HG02885 (cell line): ENCODE measurements around the gene ABHD1.
A peak's percentile ranks its signal among the peaks of the same experiment; 100 is the strongest.

ENCODE experiments used
- ATAC-seq: cut with Tn5 transposase; IDR thresholded peaks from one replicate; pipeline ENCODE4 v1.9.1; 2021; ENCODE audit warnings: mild to moderate bottlenecking; ENCODE audit not compliant: unreplicated experiment, poor library complexity

The ABHD1 gene

GRCh38 chr2:27133905-27134780 lies 10.5 kb downstream of the ABHD1 start, which contains the start of gene PREB:
Gene PREB (minus strand): TSS chr2:27134636. CDS start chr2:27134421, 215 bp downstream.
- peak; percentile 91 for ATAC-seq

GRCh38 chr2:27134781-27135477 lies 11.3 kb downstream of the ABHD1 start:
- ATAC-seq: no peak

- ATAC-seq: no peak
Observed at GRCh38 chr2:27135478-27135955, 11.9 kb downstream of the ABHD1 start.

GRCh38 chr2:27136751-27137150 lies 13.1 kb downstream of the ABHD1 start:
- no peak for ATAC-seq

GRCh38 chr2:27137322-27137935 lies 13.8 kb downstream of the ABHD1 start:
- ATAC-seq: no peak

GRCh38 chr2:27138111-27138510 lies 14.5 kb downstream of the ABHD1 start:
- no peak for ATAC-seq

- ATAC-seq: no peak
Observed at GRCh38 chr2:27139310-27139709, 15.7 kb downstream of the ABHD1 start, which contains the start of gene PRR30. Gene PRR30 (minus strand): TSS chr2:27139410. CDS start chr2:27138329, 1,081 bp downstream.

- no peak for ATAC-seq
Observed at GRCh38 chr2:27143285-27143684, 19.7 kb downstream of the ABHD1 start.

- no peak for ATAC-seq
Observed at GRCh38 chr2:27145682-27146081, 22.1 kb downstream of the ABHD1 start.

GRCh38 chr2:27147935-27148334 lies 24.3 kb downstream of the ABHD1 start:
- ATAC-seq: no peak

GRCh38 chr2:27148801-27149439 lies 25.3 kb downstream of the ABHD1 start, which contains the start of gene TCF23:
Gene TCF23 (plus strand): TSS chr2:27149004. CDS start chr2:27149134, 130 bp downstream.
- ATAC-seq: no peak

GRCh38 chr2:27149570-27150405 lies 26.2 kb downstream of the ABHD1 start:
- no peak for ATAC-seq

GRCh38 chr2:27150639-27151230 lies 27.1 kb downstream of the ABHD1 start:
- ATAC-seq: no peak

- ATAC-seq: no peak
Observed at GRCh38 chr2:27152102-27152795, 28.6 kb downstream of the ABHD1 start.

GRCh38 chr2:27152796-27153464 lies 29.3 kb downstream of the ABHD1 start:
- ATAC-seq: no peak

GRCh38 chr2:27154488-27154887 lies 30.9 kb downstream of the ABHD1 start:
- ATAC-seq: no peak

GRCh38 chr2:27155069-27155520 lies 31.5 kb downstream of the ABHD1 start:
- ATAC-seq: no peak

- ATAC-seq: no peak
Observed at GRCh38 chr2:27158468-27158867, 34.9 kb downstream of the ABHD1 start.
